Spinal cord (tissue), 10 donors: ENCODE results near the gene PLCB1. TPM values are rescaled to one million over a fixed set of nuclear protein-coding genes. Genes with fewer than 3 reads are reported as not detected.

Experiments used
- DNase-seq, 6 donors: peaks; one replicate each; pipeline versions ENCODE4 v3.0.0 to v3.0.0-alpha.2; 2013 to 2015; ENCODE audit warnings: low spot score in 6 of 6, low read depth in 4 of 6
- H3K27ac ChIP-seq: one replicate; pipeline ENCODE4 v1.5.1; 2013; ENCODE audit warnings: low read depth, low read length, control low read depth
- H3K27me3 ChIP-seq: one replicate; pipeline ENCODE4 v1.6.1; 2013; ENCODE audit warnings: low read length; ENCODE audit not compliant: control insufficient read depth, insufficient read depth
- H3K36me3 ChIP-seq: one replicate; pipeline ENCODE4 v1.6.1; 2013; ENCODE audit warnings: low read length; ENCODE audit not compliant: control insufficient read depth, insufficient read depth
- H3K4me1 ChIP-seq: one replicate; pipeline ENCODE4 v1.6.1; 2013; ENCODE audit warnings: low read length; ENCODE audit not compliant: control insufficient read depth, insufficient read depth
- H3K4me3 ChIP-seq: one replicate; pipeline ENCODE4 v1.5.1; 2013; ENCODE audit warnings: low read depth, low read length, control low read depth
- H3K9me3 ChIP-seq: one replicate; pipeline ENCODE4 v1.6.1; 2013; ENCODE audit warnings: low read length; ENCODE audit not compliant: control insufficient read depth, insufficient read depth
- WGBS: methylation state at CpG from one replicate; pipeline ENCODE4 v1.1.5; 2013; ENCODE audit warnings: missing lambda C conversion rate; ENCODE audit not compliant: insufficient coverage; 5-methylcytosine and 5-hydroxymethylcytosine counted together
- polyA plus RNA-seq, 2 donors: library from polyadenylated mRNA; unstranded; fragments of 120-200 nt; gene quantifications; one replicate each; pipeline ENCODE4 v1.2.1, GENCODE V29; 2013; ENCODE audit not compliant: insufficient read length in 2 of 2
- total RNA-seq, 2 donors: library from RNA; depleted of rRNA in 1 of 2; stranded (reverse); fragments of 120-200 nt in 1 of 2; fragments of >200 nt in 1 of 2; gene quantifications; one replicate each; pipeline versions ENCODE4 v1.2.3 to v1.2.4, GENCODE V29; 2013 to 2014
- donor health status: healthy.

PLCB1 gene
- total and polyA plus RNA-seq, 4 donors, result 42.9 to 111 (median 88.2) TPM

- no peaks in the 10 kb centered on the region for H3K27me3 ChIP-seq
- no peaks in the 10 kb centered on the region for H3K36me3 ChIP-seq
- H3K4me3 ChIP-seq, result no peak overlapping the region
- no peaks in the 10 kb centered on the region for H3K9me3 ChIP-seq
- no peaks in the 10 kb centered on the region for H3K4me1 ChIP-seq
- DNase-seq, result peak in 1 of 6 donors; percentile 45
- WGBS, result no CpG with 5 or more reads among the region's 1 CpG
- H3K27ac ChIP-seq, result no peak overlapping the region
Measured at GRCh38 chr20:8519887-8520286, 387.8 kb downstream of the PLCB1 start.

- Histone ChIP-seq H3K27me3 (no peaks in the 10 kb centered on the region), H3K4me3 (no peak overlapping the region), H3K4me1 (no peaks in the 10 kb centered on the region), H3K36me3 (no peaks in the 10 kb centered on the region), H3K9me3 (no peaks in the 10 kb centered on the region), H3K27ac (no peak overlapping the region)
- WGBS, result 94% methylated on average over 2 of the region's 4 CpGs
- no peak for DNase-seq
Measured at GRCh38 chr20:8522168-8522567, 390.1 kb downstream of the PLCB1 start.

- no peak overlapping the region for H3K27ac ChIP-seq
- no peaks in the 10 kb centered on the region for H3K36me3 ChIP-seq
- no peaks in the 10 kb centered on the region for H3K9me3 ChIP-seq
- 100% methylated on average over 1 of the region's 5 CpGs for WGBS
- no peaks in the 10 kb centered on the region for H3K4me1 ChIP-seq
- no peak overlapping the region for H3K4me3 ChIP-seq
- DNase-seq, result peak in 2 of 6 donors; percentile 40 to 70
- H3K27me3 ChIP-seq, result no peaks in the 10 kb centered on the region
Measured at GRCh38 chr20:8523684-8524083, 391.6 kb downstream of the PLCB1 start.

GRCh38 chr20:8524101-8525016 is 392.3 kb downstream of the PLCB1 start:
- Histone ChIP-seq H3K27me3 (no peaks in the 10 kb centered on the region), H3K9me3 (no peaks in the 10 kb centered on the region), H3K27ac (no peak overlapping the region), H3K4me3 (no peak overlapping the region), H3K4me1 (no peaks in the 10 kb centered on the region), H3K36me3 (no peaks in the 10 kb centered on the region)
- DNase-seq, result no peak
- WGBS, result 34% methylated on average over 4 of the region's 5 CpGs

DNA sequence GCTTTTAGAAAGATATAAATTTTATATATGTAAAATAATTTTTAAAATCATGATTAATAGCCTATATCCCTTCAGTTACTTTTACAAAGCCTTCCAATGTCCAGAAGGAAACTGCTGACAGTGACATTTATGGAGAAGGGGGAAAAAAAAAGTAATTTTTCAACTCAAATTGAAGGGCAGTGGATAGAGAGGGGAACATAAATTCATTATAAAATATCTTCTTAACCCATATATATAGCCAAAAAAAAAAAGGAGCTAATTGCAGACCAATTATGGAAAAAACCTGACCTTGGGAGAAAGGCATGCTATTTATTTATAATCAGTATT is 392.9 kb downstream of the PLCB1 start:
- DNase-seq, result no peak
- Histone ChIP-seq H3K27me3 (no peaks in the 10 kb centered on the region), H3K27ac (no peak overlapping the region), H3K4me1 (no peaks in the 10 kb centered on the region), H3K9me3 (no peaks in the 10 kb centered on the region), H3K36me3 (no peaks in the 10 kb centered on the region), H3K4me3 (no peak overlapping the region)

DNA sequence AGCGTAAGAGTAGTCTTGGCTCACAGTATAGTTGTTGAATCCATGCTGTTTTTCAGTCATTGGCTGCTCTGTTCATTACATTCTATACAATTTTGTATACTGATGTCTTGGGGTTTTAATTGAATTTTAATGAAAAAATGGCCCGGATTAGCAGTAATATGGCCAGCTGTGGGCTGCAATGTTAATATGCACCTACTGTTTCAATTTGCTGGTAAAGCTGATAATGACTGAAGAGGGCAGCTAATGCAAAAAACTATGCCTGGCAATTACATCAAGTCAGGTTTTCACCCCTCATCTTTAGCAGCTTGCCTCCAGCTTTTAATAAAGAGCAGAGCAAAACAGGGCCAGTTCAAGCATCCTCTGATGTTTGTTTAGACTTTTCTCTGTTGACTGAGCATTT is 394.5 kb downstream of the PLCB1 start:
- H3K36me3 ChIP-seq, result no peaks in the 10 kb centered on the region
- WGBS, result 20% methylated on average over 1 of the region's 2 CpGs
- H3K4me1 ChIP-seq, result no peaks in the 10 kb centered on the region
- no peak overlapping the region for H3K4me3 ChIP-seq
- H3K27me3 ChIP-seq, result no peaks in the 10 kb centered on the region
- no peak overlapping the region for H3K27ac ChIP-seq
- H3K9me3 ChIP-seq, result no peaks in the 10 kb centered on the region
- DNase-seq, result peak in 1 of 6 donors; percentile 84

GRCh38 chr20:8527998-8528723 is 396.1 kb downstream of the PLCB1 start:
- DNase-seq, result no peak
- no peaks in the 10 kb centered on the region for H3K9me3 ChIP-seq
- no peaks in the 10 kb centered on the region for H3K36me3 ChIP-seq
- H3K27ac ChIP-seq, result no peak overlapping the region
- H3K4me1 ChIP-seq, result no peaks in the 10 kb centered on the region
- H3K4me3 ChIP-seq, result no peak overlapping the region
- no peaks in the 10 kb centered on the region for H3K27me3 ChIP-seq
- WGBS, result no CpG with 5 or more reads among the region's 4 CpGs

DNA sequence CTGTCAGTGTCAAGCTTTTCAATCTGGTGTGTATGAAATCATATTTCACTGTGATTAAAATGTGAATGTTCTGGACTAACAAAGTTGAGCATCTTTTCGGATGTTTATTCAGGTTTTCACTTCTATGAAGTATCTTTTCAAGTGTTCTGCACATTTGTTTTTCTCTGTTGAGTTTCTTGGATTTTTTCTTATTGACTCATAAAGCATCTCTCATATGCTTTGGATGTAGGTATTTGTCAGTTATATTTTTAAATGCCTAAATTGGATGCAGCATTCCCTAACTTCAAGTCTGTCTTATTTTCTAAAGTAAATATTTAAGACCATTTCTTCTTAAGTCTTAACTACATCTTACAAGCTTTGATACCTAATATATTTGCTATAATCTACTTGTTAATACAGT is 398.0 kb downstream of the PLCB1 start:
- no peak overlapping the region for H3K27ac ChIP-seq
- H3K4me1 ChIP-seq, result no peaks in the 10 kb centered on the region
- H3K27me3 ChIP-seq, result no peaks in the 10 kb centered on the region
- H3K9me3 ChIP-seq, result no peaks in the 10 kb centered on the region
- H3K4me3 ChIP-seq, result no peak overlapping the region
- DNase-seq, result no peak
- no peaks in the 10 kb centered on the region for H3K36me3 ChIP-seq
- no CpG with 5 or more reads among the region's 1 CpG for WGBS

GRCh38 chr20:8532169-8532568 is 400.1 kb downstream of the PLCB1 start:
- no peak for DNase-seq
- Histone ChIP-seq H3K27me3 (no peaks in the 10 kb centered on the region), H3K27ac (no peak overlapping the region), H3K4me3 (no peak overlapping the region), H3K36me3 (no peaks in the 10 kb centered on the region), H3K4me1 (no peaks in the 10 kb centered on the region), H3K9me3 (no peaks in the 10 kb centered on the region)
- 81% methylated on average over 2 of the region's 3 CpGs for WGBS
